NCI-H226 (cell line): ENCODE data around the gene CSF1R.
A peak's percentile ranks its signal among the peaks of the same experiment; 100 is the strongest.

Source experiments
- DNase-seq: peaks from one replicate; pipeline ENCODE4 v3.0.0-alpha.2; 2015

The CSF1R gene

GRCh38 chr5:150022681-150023080 lies 63.7 kb downstream of the CSF1R start:
- no peak for DNase-seq

GRCh38 chr5:150022158-150022531 lies 64.2 kb downstream of the CSF1R start:
- peak; percentile 69 for DNase-seq

GRCh38 chr5:150021491-150022157 lies 64.7 kb downstream of the CSF1R start:
- no peak for DNase-seq

- DNase-seq, result no peak
Measured at GRCh38 chr5:150020249-150020648, 66.1 kb downstream of the CSF1R start.

GRCh38 chr5:150017226-150018005 lies 68.9 kb downstream of the CSF1R start:
- DNase-seq, result peak; percentile 22

- DNase-seq, result no peak
Measured at GRCh38 chr5:150016537-150016936, 69.8 kb downstream of the CSF1R start.

- no peak for DNase-seq
Measured at GRCh38 chr5:150015415-150015814, 70.9 kb downstream of the CSF1R start.

- no peak for DNase-seq
Measured at GRCh38 chr5:150014456-150014855, 71.9 kb downstream of the CSF1R start.

GRCh38 chr5:150013931-150014330 lies 72.4 kb downstream of the CSF1R start:
- DNase-seq, result no peak

- DNase-seq, result no peak
Measured at GRCh38 chr5:150009671-150010387, 76.5 kb downstream of the CSF1R start.

- no peak for DNase-seq
Measured at GRCh38 chr5:150007050-150007449, 79.3 kb downstream of the CSF1R start.

GRCh38 chr5:150006318-150006717 lies 80.0 kb downstream of the CSF1R start:
- no peak for DNase-seq
